GM19351 (cell line): Measurements from ENCODE around the gene CRKL.
"Not testable (repeated sequence)": the region's sequence is repeated elsewhere in the genome, so short reads cannot be mapped to it uniquely, and the experiment has no call there.

Source experiments
- ATAC-seq: cut with Tn5 transposase; IDR thresholded peaks from one replicate; pipeline ENCODE4 v1.9.1; 2021; ENCODE audit warnings: mild to moderate bottlenecking, moderate library complexity; ENCODE audit not compliant: unreplicated experiment

Gene CRKL, protein sequence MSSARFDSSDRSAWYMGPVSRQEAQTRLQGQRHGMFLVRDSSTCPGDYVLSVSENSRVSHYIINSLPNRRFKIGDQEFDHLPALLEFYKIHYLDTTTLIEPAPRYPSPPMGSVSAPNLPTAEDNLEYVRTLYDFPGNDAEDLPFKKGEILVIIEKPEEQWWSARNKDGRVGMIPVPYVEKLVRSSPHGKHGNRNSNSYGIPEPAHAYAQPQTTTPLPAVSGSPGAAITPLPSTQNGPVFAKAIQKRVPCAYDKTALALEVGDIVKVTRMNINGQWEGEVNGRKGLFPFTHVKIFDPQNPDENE

DNA sequence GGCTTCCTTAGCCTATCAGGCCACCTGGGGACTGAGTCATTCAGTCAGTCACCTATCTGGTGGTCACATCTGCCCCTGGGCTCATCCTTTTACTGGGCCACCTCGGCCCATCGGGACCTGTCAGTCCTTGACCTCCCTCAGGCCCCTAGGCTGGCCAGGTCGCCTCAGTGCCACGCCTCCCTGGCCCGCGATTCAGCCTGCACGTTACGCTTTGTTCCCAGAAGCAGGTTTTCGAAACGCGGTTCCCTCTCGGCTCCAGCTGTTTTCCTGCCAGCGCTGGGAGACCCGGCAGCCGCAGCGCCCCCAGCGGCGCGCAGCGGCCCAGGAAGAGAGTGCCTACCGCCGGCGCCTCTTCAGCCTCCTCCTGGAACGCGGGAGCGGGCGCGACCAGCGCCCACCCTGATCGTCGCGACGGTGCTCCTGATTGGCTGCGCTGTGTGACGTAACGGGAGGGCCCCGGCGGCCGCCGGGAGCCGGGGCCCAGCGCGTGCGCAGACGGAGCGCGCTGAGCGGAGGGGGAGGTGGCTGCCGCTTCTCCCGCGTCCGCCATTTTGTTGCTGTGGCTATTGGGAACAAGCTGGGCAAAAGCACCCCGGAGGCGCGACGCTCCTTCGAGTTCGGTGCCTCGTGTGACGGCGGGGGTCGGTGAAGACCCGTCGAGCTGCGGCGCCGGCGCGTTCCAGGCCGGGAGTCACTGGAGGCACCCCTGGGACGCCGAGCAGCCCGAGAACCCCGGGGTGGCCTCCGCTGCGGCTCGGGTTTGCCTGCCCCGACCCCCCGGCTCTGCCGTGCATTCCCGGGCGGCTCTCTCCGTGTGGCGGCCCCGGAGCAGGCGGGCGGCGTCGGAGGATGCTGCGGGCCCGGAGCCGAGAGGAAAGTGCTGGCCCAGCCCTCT is at the start of gene CRKL:
TSS of gene CRKL (plus strand) at position 492 of the 895 bp plus-strand sequence. CDS start 528 bp downstream, outside the sequence.
- peak; percentile 90 for ATAC-seq

DNA sequence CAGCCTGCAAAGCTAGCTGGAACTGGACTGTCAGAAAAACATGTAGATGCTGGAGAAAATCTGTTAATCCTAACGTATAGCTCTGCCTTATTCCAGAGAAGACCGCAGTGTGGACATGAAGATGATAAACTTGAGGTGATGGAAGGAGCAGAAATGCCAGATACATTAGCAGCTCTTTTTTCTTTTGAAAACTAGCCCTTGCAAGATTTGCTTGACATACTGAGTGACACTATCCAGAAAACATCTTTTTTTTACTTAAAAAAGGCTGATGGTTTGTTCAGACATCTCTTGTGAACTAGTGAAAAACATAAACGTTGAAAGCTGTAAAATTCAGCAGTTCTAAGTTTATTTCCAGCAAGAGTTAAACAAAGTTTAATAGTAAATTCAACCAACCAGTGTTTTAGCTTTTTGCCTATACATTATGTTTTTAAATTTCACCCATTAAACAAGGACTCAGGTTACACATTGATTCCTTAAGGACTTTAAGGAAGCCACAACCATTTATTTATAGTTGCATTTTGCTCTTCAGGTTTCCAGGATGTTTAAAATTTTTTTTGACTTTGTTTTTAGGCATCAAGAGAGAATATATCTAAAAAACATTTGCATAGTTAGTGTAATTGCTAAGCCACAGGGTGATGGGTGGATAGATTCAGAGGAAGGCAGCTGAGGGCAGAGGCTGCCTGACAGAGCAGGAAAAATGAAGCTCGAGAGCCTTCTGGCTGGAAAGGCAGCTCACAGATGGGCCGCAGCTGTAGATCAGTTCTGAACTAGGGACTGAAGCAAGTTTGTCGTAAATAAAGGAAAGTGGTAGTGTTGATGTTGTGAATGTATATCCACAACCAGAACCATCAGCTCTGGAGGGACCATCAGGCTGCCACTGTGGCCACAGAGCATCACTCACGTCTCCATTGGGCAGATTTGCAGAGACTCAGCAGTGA is 48.9 kb upstream of the CRKL start:
- ATAC-seq: no peak

DNA sequence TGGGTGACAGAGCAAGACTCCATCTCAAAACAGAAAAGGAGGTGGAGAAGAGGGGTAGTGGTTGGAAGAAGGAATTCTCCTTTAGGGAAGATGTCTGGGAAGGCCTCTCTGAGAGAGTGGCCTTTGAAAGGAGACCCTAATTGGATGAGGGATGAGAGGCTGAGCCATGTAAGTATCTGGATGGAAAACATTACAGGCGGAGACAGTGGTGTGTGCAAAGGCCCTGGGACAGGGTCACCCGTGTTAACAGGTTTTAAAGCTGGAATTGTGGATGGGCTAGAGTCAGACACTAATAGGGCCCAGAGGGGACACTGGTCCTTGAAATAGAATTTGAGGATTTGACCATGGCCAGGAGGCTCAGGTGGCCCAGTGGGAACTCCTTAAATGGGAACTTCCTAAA is 48.0 kb upstream of the CRKL start:
- ATAC-seq: no peak

DNA sequence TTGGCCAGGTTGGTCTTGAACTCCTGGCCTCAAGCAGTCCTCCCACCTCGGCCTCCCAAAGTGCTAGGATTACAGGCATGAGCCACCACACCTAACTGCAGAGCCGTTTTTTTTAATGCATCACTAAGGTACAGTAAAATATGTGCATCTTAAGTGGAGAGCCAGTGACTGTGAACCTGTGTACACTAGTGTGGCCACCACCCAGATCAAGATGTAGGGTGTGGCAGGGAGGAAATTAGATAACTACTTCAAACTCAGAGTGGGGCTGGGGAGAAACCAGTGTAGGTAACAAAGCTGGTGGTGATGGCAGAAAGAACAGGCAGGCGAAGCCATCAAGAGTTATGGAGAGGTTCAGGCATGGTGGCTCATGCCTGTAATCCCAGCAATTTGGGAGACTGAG is 44.0 kb upstream of the CRKL start:
- no peak for ATAC-seq

DNA sequence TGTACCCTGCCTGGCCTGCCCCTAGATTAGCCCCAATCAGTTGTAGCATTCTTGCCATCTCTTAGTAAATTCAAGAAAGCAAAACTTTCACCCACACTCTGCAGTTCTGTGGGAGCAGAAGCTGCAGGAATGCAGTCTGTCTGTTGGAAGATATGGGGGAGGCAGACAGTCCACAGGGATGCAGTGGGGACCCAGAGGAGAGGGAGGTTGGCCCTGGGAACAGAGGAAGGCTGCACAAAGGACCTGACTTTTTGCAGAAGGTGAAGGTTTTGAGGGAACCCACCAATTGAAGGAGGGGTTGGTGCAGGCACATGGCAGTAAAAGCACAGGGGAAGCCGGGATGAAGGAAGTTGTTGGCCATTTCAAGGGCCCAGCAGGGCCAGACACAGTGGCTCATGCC is 41.9 kb upstream of the CRKL start:
- no peak for ATAC-seq

DNA sequence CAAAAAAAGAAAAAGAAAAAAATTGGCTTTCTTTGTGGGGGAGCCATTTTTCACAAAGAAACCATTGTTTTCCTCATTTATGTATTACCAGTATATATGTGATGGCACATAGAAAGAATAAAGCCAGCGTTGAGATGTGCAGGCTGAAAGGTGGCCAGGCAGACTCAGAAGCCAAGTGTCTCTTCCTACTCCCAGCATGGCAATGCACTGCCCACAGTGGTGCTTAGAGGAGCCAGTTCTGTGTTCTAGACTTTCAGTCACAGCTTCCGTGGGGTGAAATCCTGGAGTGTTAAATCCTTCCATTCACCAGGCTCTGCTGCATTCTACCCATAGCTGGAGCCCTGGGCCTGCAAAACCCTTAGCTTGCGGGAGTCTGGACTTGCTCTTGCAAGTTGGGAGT is 39.5 kb upstream of the CRKL start:
- ATAC-seq: no peak

DNA sequence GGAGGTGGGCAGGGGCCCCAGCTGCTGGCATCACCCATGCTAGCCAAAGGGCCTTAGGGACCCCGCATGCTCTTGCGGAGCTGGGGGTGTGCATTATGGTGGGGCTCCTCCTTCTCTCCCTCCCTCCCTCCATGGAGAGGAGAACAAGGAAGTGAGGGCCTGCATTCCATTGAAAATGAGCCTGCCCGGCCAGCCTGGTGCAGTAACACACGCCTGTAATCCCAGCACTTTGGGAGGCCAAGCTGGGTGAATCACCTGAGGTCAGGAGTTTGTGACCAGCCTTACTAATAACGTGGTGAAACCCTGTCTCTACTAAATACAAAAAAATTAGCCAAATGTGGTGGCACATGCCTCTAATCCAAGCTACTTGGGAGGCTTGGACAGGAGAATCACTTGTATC is 36.0 kb upstream of the CRKL start:
- no peak for ATAC-seq

DNA sequence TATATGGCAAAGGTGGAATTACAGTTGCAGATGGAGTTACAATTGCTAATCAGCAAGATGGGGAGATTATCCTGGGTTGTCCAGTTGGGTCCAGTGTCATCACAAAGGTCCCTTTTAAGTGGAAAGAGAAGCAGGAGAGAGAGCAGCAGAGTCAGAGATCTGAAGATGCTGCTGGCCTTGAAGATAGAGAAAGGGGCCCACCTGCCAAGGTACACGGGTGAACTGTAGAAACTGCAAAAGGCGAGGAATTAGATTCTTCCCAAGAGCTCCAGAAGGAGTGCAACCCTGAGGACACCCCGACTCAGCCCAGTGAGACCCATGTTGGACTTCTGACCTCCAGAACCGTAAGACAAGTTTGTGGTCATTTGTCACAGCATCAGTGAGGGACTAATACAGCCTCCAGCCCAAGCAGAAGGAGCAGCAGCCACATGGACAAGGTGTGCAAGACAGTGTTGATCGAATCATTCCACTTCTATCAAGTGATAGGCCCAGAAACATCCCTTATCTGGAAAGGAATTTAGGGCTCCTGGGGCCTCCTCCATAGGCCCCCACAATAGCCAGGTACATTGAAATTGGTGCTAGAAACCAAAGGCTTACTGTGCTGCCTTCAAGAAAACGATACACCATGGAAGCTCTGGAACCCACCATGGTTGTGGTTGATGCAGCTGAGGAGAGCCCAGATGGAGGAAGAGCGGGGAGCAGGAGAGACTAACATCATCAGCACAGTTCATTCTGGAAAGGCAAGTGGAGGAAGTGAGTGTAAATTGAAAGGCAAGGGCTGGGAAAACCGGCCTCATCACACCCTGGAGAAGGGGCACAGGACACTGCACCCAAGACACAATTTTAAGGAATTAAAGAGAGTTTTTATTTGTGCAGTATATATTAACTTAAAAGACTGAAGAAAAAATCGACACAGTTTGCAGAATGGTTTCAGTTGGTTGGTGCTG is 35.1 kb upstream of the CRKL start:
- ATAC-seq: no peak

DNA sequence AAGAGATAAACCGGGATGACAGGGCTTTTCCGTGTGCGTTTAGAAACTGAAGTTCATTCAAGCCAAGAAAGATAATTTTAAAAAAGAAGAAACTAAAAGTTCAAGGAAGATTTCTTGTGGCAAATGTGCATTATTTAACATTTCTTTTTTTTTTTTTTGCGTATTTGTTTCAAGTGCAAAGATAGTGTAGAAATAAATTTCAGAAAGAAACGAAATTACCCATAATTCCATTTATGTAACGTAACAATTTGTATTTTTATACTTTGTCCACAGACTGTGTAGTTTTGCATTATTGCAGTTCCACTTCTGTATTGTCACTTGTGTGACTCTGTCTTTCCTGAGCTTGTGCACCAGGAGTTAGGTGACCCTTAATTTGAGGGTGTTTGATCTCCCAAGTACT is 34.4 kb upstream of the CRKL start:
- no peak for ATAC-seq

DNA sequence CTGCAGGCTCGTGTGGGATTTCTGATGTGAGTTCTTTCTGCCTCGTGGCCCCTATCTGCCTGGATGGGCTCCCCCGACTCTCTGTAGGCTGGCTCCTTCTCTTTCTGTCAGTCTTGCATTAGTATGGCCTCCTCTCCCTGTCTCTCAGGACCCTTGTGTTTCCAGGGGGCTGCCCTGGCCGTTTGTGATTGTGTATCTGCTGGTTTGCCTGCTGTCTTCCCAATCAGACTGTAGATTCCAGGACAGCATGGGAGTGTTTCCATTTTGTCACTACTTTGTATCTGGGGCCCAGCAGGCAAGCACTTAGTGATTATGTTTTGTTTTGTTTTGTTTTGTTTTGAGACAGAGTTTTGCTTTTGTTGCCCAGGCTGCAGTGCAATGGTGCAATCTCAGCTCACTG is 32.8 kb upstream of the CRKL start:
- no peak for ATAC-seq

DNA sequence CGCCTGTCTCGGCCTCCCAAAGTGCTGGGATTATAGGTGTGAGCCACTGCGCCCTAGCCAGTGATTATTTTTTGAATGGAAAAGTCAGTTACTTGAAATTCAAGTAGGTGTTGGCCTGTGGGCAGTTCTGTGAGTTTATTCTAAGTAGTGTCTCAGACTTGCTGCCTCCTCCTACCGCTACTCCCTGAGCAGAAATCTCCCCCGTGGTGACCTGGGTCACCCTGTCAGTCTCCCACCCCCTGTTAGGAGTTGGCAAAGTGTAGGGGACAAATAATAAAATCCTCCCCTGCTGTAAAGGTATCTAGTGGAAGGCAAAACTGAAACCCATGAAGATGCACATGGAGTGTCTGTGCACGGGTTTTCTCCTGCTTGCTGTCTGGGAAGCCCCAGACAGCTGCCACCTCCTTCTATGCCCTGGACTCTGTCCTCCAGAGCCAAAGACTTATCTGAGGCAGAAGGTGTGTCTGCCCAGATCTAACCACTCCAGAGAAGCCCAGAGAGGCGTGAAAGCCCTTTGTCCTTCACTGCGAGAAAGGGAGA is 32.1 kb upstream of the CRKL start:
- ATAC-seq: no peak

DNA sequence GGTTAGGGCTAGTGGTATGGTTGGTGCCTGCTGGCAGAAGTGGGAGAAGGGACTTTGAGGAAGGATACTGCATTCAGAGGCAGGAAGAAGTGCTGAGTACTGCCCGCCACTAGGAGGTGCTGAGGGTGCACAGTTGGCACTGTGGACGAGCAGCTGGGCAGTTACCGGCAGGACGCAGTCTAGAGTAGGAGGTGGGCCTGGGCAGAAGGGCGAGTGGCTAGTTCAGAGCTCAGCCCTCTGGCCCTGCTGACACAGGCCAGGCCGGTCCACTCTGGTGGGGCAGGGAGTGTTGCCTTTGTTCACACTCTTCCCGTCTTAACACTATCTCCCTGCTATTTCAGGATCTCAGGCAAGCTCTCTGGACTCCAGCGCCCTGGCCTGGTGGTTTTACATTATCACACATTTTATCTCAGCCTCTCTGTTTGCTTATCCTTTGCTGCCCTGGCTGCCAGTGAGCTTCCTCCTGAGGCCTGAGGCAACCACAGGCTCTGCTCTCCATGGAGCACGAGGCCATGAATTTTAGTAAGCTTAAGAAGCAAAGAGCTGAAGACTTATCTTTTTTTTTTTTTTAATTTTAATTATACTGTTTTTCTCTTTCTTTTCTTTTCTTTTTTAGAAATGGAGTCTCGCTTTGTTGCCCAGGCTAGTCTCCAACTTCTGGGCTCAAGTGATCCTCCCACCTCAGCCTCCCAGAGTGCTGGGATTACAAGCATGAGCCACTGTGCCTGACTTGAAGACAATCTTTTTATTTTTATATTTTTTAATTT is 31.5 kb upstream of the CRKL start:
- ATAC-seq: no peak

DNA sequence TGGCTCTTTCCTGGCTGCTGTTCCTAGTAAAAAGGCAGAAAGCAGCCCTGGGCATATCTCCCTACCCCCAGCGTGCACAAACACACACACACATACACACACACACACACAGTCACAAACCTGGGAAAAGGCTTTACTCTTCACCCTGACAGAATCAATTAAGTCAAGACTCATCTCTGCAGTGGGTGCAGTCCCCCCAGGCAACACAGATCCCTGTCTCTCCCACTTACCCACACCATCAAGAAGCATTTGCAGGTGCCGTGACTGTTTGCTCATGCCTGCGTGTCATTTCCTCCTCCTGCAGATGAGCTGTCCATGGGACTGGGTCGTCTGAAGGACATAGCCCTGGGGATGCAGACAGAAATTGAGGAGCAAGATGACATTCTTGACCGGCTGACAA is 29.8 kb upstream of the CRKL start:
- no peak for ATAC-seq

DNA sequence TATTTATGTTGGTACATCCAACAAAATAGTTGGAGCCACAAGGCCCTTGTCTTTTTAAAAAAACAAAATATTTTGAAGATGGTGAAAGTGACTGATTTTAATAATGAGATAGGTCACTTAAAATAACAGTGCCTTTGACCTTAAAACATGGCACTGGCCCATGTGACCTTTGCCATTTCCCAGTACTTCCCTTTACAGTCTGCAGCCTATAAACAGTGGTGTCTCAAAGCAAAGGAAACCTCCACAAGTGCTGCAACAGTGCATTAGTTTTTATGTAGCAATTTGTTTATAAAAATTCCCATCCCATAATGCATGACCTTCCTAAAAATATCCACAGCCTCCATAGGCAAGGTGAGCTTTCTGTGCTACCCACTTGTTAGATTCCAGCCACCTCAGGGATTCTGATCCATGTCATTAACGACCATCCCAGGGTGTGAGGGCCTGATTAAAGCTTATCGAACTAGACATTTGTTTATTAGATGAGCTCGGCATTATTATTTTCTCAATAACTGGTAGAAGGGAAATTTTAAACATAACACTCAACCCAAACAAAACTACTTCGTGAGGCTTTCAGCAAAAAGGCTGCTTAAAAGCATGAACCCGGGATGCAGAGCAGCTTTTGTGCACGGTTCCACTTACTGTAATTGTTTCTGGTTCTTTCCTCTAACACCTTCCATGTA is 28.0 kb upstream of the CRKL start:
- ATAC-seq: no peak

DNA sequence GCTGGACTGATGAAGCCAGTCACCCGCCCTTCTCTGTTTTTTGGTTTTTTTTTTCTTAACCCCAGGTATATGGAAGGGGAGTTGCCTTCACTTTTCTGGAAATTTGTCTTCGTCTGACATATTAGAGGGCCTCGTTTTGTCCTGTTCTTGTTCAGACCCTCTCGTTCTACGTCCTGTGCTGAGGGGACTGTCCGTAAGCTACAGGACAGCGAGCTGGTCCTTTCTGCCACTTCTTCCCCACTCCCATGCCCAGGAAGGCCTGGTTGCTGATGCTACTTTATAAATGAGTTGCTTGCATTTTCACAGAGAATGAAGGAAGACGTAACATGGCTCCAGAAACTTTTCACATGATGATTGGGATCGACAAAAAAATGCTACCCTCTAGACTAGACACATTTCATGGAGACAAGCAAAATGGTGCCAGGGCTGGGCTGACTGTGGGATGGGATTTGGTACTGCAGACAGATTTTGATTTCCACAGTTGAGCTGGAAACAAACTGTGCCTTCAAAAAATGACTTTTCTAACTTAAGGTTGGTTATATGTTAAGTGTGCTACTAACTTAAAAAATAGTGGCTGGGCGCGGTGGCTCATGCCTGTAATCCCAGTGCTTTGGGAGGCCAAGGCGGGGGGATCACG is 27.2 kb upstream of the CRKL start:
- no peak for ATAC-seq

DNA sequence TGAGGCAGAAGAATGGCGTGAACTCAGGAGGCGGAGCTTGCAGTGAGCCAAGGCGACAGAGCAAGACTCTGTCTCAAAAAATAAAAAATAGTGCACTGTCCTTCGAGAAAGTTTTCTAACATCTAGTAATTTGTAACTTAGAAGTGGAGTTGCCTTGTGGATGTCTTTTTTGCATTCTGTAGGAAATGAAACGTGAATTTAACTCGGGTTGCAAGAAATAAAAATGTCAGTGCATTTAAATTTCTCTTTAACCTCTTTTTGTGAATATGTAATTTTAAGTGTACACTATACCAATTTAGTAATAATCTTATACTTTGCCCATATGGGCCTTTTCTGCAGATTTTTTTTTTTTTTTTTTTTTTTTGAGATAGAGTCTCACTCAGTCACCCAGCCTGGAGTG is 26.2 kb upstream of the CRKL start:
- no peak for ATAC-seq

DNA sequence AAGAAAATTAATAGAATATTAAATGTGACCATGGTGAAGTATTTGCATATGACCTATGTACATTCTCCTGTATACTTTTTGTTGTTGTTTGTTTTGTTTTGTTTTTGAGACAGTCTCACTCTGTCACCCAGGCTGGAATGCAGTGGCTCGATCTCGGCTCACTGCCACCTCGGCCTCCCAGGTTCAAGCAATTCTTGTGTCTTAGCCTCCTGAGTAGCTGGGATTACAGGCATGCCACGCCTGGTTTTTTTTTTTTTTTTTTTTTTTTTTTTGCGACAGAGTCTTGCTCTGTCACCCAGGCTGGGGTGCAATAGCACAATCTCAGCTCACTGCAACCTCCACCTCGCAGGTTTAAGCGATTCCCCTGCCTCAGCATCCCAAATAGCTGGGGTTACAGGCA is 19.5 kb upstream of the CRKL start:
- ATAC-seq: not testable (repeated sequence)

DNA sequence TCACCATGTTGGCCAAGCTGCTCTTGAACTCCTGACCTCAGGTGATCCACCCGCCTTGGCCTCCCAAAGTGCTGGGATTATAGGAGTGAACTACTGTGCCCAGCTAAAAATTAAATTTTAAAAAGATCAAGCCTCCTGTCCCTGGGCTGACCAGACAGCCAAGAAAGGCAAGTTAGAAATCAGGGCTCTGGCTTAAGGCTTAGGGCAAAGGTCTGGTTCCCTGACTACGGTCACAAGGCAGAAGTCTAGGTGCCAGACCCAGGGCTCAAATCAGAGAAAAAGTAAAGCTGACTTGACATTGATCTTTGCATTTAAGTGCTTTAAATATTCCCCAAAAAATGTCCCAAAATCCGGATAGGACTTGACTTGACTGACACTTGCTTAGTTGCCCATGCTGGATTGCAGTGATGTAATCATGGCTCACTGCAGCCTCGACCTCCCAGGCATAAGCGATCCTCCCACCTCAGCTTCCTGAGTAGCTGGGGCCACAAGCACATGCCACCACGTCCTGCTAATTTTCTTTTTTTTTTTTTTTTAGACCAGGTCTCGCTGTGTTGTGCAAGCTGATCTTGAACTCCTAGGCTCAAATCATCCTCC is 17.3 kb upstream of the CRKL start:
- no peak for ATAC-seq
